GM18520 (cell line): ENCODE measurements around the gene CYP4F22.
"Not testable (repeated sequence)": the region's sequence is repeated elsewhere in the genome, so short reads cannot be mapped to it uniquely, and the experiment has no call there.

Source experiments
- ATAC-seq: cut with Tn5 transposase; IDR thresholded peaks from one replicate; pipeline ENCODE4 v1.9.1; 2021; ENCODE audit not compliant: unreplicated experiment

CYP4F22 gene

DNA sequence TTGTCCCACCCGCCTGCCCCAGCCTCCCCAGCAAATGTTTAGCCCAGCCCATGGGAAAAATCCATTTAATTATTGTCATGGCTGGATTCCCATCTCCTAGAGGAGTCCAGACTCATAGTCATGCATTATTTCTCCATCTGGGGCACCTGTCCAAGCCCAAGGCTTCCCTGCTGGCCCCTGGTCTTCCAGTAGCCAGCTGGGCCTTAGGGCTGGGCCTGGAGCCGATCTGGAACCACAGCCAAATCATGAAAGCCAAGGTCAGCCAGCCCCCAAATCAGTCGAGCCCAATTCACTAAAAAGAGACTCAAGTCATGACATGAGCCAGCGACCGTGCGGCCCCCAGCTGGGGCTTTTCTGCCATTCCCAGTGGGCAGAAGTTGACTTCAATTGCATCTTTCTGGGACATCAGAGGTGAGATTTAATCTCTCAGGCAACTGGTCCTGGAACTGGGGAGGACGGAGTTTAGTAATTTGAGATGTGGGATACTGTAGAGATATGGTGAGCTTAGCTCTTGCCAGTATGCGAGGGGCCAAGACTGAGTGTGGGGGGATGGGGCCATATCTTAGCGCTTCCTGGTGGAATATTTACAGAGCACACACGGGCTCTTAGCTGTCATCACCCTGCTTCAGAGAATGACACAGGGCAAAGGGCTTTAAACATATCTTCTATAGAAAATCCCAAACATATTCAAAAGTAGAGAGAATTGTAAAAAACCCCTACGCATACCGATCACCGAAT lies 19.7 kb upstream of the CYP4F22 start:
- ATAC-seq = no peak

DNA sequence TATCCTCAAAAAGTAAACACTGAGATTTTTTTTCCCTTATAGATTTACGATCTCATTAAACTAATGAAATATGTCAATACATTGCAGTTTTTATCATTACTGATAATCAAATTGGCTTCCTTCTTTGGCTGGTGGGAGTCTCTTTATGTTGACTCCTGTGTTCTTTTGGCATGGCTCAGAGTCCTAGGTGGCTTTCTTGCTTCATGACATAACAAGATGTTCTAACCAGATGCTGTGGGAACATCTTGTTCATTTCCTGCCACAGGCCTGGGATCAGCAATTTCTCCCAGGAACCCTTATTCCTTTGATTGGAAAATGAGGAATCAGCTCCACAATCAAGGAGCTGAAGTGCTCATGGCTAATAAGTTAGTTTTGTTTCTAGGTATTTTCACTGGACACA lies 13.2 kb upstream of the CYP4F22 start:
- ATAC-seq = no peak

DNA sequence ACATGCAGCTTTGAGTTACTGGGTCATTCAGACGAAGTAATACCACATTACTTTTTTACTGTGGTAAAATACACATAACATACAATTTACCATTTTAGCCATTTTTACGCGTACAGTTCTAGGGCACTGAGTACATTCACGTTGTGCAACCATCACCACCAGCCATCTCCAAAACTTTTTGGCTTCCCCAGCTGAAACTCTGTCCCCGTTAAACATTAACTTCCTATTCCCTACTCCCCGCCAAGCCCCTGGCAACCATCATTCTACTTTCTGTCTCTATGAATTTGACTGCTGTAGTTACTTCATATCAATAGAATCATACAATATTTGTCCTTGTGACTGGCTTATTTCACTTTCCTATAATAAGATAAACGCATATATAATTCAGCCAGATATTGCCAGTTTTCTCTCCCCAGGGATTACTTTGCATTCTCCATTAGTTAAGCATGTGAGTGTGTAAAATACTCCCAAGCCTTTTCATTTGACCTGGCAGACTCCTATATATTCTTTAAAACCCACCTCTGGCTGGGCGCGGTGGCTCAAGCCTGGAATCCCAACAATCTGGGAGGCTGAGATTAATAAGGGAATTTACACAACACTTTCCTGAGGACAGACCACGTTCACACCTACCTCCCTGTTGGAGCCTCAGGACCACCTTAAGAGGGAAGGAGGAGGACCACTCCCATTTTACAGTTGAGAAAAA lies 10.0 kb upstream of the CYP4F22 start:
- ATAC-seq = no peak

DNA sequence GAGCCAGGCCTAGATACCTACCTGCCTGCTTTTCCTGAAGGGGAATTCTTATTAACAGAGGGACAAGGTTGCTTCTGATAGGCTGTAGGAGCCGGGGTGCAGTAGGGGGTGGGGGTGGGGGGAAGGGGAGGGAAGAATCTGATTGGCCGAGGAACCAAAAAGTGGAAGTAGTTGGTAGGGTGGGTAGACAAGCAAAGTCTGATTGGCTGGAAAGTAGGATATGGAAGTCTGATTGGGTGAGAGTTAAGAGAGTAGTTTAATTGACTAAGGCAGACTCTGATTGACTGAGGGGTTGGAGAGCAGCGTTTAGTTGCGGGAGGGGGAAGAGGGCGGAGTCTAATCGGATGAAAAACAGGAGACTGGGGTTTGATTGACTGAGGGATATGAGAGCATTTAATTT lies 9.4 kb upstream of the CYP4F22 start:
- ATAC-seq = no peak

DNA sequence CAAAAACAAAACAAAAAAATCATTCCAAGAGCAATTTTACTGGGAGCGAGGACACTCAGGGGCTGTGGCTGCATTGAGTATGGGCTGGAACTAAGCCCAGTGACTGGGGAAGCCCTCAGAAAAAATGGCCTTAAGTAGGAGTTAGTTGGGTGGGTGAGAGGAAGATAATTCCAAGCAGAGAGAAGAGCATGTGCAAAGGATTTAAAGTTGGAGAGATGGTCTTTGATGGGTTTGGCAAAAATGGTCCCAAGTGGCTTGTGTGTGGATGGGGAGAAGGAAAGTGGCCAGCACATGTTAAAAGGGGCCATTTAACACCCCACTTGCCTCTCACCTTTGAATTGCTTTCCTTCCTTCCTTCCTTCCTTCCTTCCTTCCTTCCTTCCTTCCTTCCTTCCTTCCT lies 6.7 kb upstream of the CYP4F22 start:
- no peak for ATAC-seq

DNA sequence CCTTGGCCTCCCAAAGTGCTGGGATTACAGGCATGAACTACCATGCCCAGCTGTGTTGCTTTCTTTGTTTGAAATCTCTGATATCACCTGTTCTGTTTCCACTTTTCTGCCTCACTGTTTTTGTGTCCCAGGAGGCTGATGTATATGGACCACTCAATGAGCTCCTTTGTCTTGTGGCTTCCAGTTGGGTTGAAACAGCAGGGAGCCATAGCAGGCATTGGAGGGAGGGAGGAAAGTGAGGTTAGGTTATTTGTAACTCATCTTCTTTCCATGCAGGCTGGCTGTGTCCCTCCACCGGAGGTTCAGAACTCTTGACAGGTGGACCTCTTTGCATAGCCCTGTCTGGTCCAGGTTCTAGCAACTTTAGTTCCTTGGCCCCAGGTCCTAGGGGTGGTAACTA lies 6.1 kb upstream of the CYP4F22 start:
- no peak for ATAC-seq

DNA sequence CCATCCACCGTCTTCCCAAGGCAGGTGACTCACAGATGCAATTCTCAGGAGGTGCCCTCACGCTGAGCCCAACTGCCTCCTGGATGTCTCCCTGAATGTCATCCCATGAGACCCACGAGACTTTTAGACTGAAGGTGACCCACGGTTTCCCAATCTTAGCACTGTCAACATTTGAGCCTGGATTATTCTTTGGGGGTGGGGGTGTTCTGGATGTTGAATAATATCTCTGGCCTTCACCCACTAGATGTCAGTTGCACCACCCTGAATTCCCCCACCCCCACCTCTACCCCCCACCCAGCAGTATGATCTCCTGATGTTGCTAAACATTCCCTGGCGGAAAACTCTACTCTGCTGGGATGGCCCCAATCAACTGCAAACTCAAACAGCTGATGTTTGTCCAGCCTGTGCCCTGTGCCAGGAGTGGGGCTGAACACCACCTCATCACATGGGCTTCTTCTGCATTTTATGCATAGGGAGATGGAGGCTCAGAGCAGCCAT lies 2.2 kb upstream of the CYP4F22 start:
- ATAC-seq = no peak

DNA sequence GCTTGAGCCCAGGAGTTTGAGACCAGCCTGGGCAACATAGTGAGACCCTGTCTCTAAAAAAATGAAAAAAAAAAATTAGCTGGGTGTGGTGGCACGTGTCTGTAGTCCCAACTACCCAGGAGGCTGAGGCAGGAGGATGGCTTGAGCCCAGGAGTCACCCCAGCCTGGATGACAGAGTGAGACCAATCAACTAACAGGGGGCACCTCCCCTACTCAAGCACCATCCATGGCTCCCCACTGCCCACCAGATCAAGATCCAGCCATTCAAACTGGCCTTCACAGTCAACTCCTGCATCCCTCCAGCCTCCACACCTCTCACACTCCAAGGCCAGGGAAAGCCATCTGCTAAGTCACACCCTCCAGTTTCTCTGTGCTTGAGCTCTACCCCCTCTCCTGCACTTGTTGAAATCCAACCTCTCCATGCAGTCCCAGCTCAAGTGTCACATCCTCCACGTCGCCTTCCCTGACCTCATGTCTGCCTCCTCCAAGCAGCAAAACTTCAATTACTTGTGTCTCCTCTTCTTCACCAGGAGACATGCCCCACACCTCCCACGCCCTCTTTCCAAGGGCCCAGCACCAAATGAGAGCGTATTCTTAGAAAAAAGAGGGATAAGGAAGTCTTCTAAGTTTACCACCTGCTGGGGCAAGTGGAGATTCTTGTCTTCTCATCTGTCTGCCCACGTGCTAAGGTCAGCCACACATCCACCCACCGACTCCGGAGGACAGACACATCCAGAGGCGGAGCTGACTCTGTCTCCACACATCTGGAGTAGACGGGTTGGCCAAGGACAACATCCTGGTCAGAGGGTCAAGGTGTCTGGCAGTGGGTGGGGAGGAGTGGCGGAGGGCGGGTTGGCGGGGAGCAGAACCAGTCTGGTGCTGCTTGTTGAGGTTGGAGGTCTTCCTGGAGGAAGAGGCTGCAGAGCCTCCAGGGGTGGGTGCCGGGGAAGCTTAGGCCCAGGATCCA lies 974 bp upstream of the CYP4F22 start:
- ATAC-seq = no peak

DNA sequence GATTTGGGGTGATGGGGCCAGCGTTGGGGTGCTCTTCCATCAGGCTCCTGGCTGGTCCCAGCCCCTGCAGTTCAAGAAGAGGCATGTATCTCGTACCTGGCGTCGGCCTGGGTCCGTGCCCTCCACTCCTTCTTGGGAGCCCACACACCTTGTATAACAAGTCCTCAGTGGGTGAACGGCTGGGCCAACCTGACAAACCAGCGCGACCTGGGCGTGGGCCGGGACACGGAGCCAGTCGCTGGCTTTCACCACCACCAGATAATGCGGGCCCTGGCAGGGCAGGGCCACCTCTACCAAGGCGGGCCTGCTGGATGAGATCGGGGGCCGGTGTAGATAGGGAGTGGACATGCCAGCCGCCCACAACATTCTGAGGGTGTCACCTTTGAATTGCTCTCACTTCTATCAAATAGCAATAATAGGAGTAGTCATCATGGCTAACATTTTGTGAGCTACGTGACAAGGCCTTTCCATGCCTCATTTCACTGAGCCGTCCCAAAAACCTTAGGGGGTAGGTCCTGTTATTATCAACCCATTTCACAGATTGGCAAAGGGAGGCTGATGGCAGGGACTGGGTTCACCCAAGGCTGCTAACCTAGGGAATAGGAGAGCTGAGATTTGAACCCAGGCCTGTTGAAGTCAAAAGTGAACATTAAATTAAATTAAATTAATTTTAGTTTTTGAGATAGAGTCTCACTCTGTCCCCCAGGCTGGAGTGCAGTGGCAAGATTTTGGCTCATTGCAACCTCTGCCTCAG lies 3.5 kb downstream of the CYP4F22 start:
- no peak for ATAC-seq

DNA sequence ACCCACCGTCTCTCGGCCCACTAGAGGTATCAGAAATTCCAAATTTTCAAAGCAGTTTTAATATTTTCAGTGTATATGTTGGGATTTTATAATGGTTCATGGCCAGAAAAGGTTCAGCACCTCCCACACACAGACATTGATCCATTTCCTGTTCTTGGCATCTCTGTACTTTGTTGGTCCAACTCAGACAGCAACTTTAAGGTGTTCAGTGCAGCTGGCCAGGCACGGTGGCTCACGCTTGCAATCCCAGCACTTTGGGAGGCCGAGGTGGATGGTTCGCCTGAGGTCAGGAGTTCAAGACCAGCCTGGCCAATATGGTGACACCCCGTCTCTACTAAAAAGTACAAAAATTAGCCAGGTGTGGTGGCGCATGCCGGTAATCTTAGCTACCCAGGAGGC lies 6.9 kb downstream of the CYP4F22 start:
- ATAC-seq = not testable (repeated sequence)

DNA sequence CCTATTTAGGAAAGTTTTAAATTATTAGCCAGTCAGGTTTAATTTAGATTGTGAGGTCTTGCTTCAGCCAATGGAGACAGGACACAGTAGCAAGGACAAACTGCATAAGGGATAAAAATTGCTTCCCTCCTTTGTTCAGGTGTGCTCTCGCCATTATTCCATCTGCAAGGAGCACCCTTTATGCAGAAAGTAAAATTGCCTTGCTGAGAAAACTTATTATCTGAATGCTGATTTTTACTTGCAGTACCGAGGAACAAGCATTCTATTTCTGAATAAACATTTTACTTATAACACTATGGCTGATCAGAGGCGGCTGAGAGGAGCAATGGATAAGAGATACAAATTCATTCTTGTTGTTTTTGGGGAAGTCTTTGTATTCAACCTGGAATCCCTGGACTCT lies 8.0 kb downstream of the CYP4F22 start:
- no peak for ATAC-seq

DNA sequence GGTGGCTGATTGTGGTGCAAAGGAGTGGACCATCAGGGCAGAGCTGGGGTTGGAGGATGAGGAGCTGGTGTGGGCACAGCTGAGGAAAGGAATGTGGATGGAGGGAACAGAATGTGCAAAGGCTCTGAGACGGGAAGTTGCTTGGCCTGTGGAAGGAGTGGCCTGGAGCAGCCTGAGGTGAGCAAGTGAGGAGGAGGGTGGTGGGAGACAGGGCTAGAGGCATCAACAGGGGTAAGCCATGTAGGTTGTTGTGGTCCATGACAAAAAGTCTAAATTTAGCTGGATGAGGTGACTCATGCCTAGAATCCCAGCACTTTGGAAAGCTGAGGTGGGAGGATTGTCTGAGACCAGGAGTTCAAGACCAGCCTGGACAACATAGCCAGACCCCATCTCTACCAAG lies 9.5 kb downstream of the CYP4F22 start:
- no peak for ATAC-seq

DNA sequence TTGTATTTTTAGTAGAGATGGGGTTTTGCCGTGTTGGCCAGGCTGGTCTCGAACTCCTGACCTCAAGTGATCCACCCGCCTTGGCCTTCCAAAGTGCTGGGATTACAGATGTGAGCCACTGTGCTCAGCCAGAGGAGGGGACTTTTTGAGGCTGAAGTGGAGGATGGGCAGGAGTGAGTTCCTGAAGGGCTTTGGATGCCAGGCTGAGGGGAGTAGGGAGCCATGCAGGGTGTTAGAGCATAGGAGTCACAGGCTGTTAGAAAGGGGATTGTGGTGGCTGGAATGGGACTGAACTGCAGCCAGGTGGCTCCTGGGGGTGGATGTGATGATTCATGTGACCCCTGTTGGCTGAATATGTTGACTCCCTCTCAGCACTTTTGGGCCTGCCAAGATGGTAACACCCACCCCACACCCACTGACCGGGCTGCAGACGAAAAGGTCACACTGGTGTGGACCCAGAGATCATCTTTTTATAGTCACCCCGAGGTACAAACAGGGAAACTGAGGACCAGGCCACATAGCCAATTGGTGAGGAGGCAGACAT lies 11.2 kb downstream of the CYP4F22 start:
- ATAC-seq = no peak

DNA sequence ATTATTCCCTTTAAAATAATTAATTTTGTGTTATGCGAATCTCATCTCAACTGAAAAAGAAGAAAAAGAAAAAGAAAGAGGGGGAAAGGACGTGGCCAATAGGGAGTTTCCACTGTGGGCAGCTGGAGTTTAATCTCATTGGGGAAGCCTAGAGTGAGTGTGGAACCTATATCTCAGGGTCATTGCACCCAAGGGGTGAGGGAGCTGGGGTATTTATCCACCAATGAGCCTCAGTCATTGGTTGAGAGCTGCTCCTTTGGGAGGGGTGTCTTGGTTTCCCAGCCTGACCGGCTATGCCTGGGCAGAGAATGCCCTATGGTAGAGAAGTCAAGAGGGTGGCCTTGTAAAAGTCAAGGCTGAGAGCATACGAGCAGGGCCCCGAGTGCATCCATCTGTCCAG lies 16.5 kb downstream of the CYP4F22 start:
- ATAC-seq = no peak

DNA sequence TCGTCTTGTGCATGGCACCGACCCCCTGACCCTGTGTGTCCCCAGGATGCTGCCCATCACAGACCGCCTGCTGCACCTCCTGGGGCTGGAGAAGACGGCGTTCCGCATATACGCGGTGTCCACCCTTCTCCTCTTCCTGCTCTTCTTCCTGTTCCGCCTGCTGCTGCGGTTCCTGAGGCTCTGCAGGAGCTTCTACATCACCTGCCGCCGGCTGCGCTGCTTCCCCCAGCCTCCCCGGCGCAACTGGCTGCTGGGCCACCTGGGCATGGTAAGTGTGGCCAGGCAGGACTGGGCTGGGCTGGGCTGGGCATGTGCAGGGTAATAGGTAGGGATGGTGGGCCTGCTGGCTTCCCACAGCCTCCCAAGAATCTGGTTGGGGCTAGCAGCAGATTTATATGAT lies 17.0 kb downstream of the CYP4F22 start:
- ATAC-seq = no peak

DNA sequence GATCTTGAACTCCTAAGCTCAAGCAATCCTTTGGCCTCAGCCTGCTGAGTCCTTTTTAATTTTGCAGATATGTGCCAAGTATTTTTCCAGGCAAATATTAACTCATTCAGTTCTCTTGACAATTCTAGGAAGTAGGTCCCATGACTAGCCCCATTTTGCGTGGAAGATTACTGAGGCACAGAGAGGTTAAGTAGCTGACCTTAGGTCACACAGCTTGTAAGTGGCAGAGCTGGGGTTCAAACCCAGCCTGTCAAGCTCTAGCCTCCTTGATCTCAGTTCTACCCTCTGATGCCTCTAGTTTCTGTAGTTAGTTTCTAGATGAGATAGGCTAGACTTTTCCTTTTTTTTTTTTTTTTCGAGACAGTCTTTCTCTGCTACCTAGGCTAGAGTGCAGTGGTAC lies 18.1 kb downstream of the CYP4F22 start:
- no peak for ATAC-seq

DNA sequence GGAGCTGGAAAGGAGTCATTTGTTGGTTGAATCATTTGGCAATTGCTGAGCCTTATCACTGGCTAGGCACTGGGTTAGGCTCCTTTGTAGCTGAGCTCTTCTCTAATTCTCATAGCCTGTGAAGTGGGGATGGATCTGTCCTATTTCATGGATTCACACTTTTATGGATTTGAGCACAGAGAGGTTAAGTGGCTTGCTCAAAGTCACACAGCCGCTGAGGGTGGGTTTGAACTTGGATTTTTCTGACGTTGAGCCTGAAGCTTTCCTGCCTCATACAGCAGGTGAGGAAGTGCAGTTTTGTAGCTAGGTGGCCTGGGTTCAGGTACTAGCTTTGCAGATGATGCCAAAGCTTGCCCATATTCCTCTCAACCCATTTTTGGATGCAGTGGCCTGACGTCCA lies 19.4 kb downstream of the CYP4F22 start:
- ATAC-seq = no peak

DNA sequence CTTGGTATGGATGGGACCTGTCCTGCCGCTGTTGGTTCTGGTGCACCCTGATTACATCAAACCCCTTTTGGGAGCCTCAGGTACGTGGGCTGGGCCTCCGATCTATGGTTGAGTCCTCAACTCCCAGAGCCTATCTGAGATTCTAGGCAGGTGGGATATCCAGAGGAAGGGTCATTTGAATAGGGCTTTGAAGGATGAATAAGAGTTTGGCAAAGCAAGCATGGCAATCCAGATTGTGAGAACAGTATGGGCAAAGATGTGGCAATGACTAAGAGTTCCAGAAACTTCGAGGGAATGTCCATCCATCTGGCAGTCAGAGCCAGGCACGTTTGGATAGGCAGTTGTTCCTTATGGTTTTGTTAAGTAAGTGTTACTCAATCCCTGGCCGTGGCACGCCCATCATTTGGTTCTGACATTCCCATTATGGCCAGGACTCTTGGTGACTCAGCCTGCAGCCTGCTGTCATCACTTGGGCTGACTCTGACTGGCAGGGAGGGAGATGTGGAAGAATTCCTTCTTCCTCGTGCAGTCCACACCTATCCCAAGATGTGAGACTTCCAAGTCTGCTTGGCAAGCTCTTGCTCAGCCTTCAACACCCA lies 21.5 kb downstream of the CYP4F22 start:
- no peak for ATAC-seq

DNA sequence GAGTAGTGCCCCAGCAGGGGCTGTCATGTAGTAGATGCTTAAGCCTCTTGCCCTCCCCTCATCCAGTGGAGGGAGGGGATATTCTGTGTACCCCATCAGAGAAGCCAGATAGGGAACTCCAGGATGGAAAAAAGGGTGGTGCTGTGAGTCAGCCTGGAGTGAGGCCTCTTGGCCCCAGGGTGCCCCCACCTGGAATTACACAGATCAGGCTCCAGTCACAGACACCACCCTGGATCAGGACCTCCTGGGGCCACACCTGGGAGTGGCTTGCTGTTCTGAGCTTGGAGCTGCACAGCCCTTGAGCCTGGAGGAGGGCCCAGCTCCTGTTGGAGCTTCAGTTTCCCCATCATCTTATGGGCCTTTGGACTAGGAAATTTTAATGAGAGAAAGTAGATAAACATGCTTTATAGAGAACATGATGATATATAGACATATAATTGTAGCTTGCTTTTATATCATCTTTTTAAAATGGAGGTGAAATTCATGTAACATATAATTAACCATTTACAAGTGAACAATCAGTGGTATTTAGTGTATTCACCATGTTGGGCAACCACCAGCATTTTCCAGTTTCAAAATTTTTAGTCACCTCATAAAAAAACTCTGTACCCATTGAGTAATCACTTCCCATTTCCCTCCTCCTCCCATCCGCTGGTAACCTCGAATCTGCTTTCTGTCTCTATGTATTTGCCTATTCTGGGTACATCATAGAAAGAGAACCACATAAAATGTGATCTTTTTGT lies 24.6 kb downstream of the CYP4F22 start:
- ATAC-seq = no peak

DNA sequence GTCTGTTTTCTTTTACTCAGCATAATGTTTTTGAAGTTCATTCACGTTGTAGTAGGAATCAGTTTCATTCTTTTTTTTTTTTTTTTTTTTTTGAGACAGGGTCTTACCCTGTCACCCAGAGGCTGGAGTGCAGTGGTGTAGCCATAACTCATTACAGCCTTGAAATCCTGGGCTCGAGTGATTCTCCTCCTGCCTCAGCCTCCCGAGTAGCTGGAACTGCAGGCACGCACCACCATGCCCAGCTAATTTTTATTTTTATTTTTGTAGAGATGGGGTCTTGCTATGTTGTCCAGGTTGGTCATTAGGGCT lies 25.2 kb downstream of the CYP4F22 start:
- not testable (repeated sequence) for ATAC-seq
